ENCODE results near the gene PAFAH1B1.

- TF ChIP-seq ATF2 (CRISPR knock-in tag; IDR thresholded peaks at IDR 0.05; ENCODE audit: borderline replicate concordance, low read depth) (no peak), RELA (CRISPR knock-in tag; IDR thresholded peaks at IDR 0.05; ENCODE audit: borderline replicate concordance) (no peak), JUN (CRISPR knock-in tag; IDR thresholded peaks at IDR 0.05) (no peak), AFF4 (CRISPR knock-in tag; IDR thresholded peaks at IDR 0.05; ENCODE audit: borderline replicate concordance) (no peak), TEAD4 (CRISPR knock-in tag; IDR thresholded peaks at IDR 0.05) (no peak), ZBTB43 (CRISPR knock-in tag; IDR thresholded peaks at IDR 0.05) (no peak), USF1 (CRISPR knock-in tag; IDR thresholded peaks at IDR 0.05) (no peak), TEAD1 (CRISPR knock-in tag; IDR thresholded peaks at IDR 0.05) (no peak), CTCF (IDR thresholded peaks at IDR 0.05) (no peak), FOXP1 (CRISPR knock-in tag; IDR thresholded peaks at IDR 0.05; ENCODE audit: borderline replicate concordance) (peak; percentile 46; the same call in 1 of the 2 replicates), STAT6 (CRISPR knock-in tag; conservative IDR thresholded peaks at IDR 0.05; ENCODE audit: low read depth) (no peak)
Measured at GRCh38 chr17:2593821-2594721, 617 bp downstream of the PAFAH1B1 start.

Data from WTC11 (cell line).